ENCODE results near the gene UTP4.

DNA sequence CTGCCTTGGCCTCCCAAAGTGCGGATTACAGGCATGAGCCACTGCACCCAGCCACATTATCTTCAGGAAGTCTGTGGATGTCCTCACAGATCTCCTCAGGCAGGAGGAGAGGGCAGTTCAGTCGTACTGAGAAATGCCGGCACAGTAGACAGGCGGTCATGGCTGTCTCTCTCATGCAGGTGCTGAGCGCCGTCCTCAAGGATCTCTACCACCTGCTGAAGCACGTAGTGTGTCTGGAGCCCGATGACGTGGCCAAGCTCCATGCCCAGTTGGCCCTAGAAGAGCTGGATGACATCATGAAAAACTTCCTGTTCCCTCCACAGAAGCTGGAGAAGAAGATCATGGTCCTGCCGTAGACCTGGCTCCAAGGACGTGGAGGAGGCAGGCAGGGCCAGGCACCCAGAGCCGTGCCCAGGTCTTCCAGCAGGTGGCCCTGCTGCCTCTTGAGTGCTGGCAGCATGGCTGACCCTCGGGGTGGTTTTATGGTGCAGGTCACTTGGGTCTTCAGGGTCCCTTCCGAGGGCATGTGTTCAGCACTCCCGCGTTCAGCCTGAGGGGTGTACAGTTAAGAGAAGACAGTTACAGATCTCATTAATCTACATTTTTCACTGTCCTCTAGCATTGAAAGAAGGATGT lies 49.0 kb upstream of the UTP4 start:
- TF ChIP-seq, protein P1, sequence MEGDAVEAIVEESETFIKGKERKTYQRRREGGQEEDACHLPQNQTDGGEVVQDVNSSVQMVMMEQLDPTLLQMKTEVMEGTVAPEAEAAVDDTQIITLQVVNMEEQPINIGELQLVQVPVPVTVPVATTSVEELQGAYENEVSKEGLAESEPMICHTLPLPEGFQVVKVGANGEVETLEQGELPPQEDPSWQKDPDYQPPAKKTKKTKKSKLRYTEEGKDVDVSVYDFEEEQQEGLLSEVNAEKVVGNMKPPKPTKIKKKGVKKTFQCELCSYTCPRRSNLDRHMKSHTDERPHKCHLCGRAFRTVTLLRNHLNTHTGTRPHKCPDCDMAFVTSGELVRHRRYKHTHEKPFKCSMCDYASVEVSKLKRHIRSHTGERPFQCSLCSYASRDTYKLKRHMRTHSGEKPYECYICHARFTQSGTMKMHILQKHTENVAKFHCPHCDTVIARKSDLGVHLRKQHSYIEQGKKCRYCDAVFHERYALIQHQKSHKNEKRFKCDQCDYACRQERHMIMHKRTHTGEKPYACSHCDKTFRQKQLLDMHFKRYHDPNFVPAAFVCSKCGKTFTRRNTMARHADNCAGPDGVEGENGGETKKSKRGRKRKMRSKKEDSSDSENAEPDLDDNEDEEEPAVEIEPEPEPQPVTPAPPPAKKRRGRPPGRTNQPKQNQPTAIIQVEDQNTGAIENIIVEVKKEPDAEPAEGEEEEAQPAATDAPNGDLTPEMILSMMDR (IDR thresholded peaks at IDR 0.05; ENCODE audit: poor library complexity, severe bottlenecking) = no peak
- TF ChIP-seq RAD21 (conservative IDR thresholded peaks at IDR 0.05) = no peak
- TF ChIP-seq EP300 (conservative IDR thresholded peaks at IDR 0.05; ENCODE audit: poor library complexity, severe bottlenecking) = no peak
- TF ChIP-seq EZH2 (IDR thresholded peaks at IDR 0.05; ENCODE audit: borderline replicate concordance, insufficient read depth, low read length, poor library complexity, severe bottlenecking) = no peak
